Liver (tissue), 9 donors: ENCODE results near the gene HARBI1. TPM values are rescaled to one million over a fixed set of nuclear protein-coding genes. Genes with fewer than 3 reads are reported as not detected.

ENCODE experiments used
- DNase-seq: peaks from one replicate; pipeline ENCODE4 v3.0.0-alpha.2; 2017; ENCODE audit warnings: low spot score
- H3K27ac ChIP-seq, 2 donors: one replicate each; pipeline ENCODE4 v1.7.0; 2013; ENCODE audit warnings: inconsistent platforms in 2 of 2, low read length in 2 of 2, control low read depth in 1 of 2, low read depth in 1 of 2, mild to moderate bottlenecking in 1 of 2
- H3K27me3 ChIP-seq, 4 donors: one replicate each; pipeline versions ENCODE4 v1.6.1 to v1.7.0; 2013; ENCODE audit warnings: low read length in 3 of 4, inconsistent platforms in 1 of 4, mild to moderate bottlenecking in 1 of 4, moderate library complexity in 1 of 4; ENCODE audit not compliant: control insufficient read depth in 4 of 4, insufficient read depth in 4 of 4
- H3K36me3 ChIP-seq, 4 donors: one replicate each; pipeline versions ENCODE4 v1.6.1 to v1.7.0; 2013; ENCODE audit warnings: low read length in 3 of 4, mild to moderate bottlenecking in 3 of 4, low read depth in 1 of 4, moderate library complexity in 1 of 4; ENCODE audit not compliant: control insufficient read depth in 4 of 4, insufficient read depth in 3 of 4
- H3K4me1 ChIP-seq, 4 donors: one replicate each; pipeline versions ENCODE4 v1.6.1 to v1.7.0; 2013; ENCODE audit warnings: low read length in 3 of 4, mild to moderate bottlenecking in 3 of 4, moderate library complexity in 1 of 4; ENCODE audit not compliant: control insufficient read depth in 4 of 4, insufficient read depth in 4 of 4
- H3K4me3 ChIP-seq, 3 donors: one replicate each; pipeline versions ENCODE4 v1.6.1 to v1.7.0; 2013; ENCODE audit warnings: low read length in 3 of 3, control low read depth in 1 of 3, low read depth in 1 of 3, mild to moderate bottlenecking in 1 of 3
- H3K9ac ChIP-seq, 2 donors: one replicate each; pipeline ENCODE4 v1.7.0; 2013; ENCODE audit warnings: low read length in 2 of 2, mild to moderate bottlenecking in 2 of 2, moderate library complexity in 2 of 2, control low read depth in 1 of 2, low read depth in 1 of 2
- H3K9me3 ChIP-seq, 4 donors: one replicate each; pipeline versions ENCODE4 v1.6.1 to v1.7.0; 2013; ENCODE audit warnings: low read length in 3 of 4; ENCODE audit not compliant: control insufficient read depth in 4 of 4
- ATF3 ChIP-seq: IDR thresholded peaks from 2 replicates; pipeline ENCODE4 v1.6.1; 2016; ENCODE audit warnings: antibody characterized with exemption
- CTCF ChIP-seq: fragments of 150-350 bp; IDR thresholded peaks from 2 replicates; pipeline ENCODE4 v1.5.1; 2017; ENCODE audit warnings: improper control_type of control experiment, low read depth, low read length; ENCODE audit not compliant: missing input control
- EGR1 ChIP-seq, 2 donors: IDR thresholded peaks; 2 replicates each; pipeline ENCODE4 v1.6.1; 2016 to 2018; ENCODE audit warnings: antibody characterized with exemption in 2 of 2, low read depth in 2 of 2
- FOXA1 ChIP-seq: IDR thresholded peaks from 2 replicates; pipeline ENCODE4 v1.6.1; 2016; ENCODE audit warnings: antibody characterized with exemption
- FOXA2 ChIP-seq: IDR thresholded peaks from 2 replicates; pipeline ENCODE4 v1.6.1; 2016; ENCODE audit warnings: antibody characterized with exemption
- HNF4A ChIP-seq, 2 donors: conservative IDR thresholded peaks; 2 replicates each; pipeline ENCODE4 v1.6.1; 2016; ENCODE audit warnings: antibody characterized with exemption in 2 of 2, mild to moderate bottlenecking in 2 of 2
- HNF4G ChIP-seq: IDR thresholded peaks from 2 replicates; pipeline ENCODE4 v1.6.1; 2016; ENCODE audit warnings: antibody characterized with exemption
- JUND ChIP-seq, 2 donors: IDR thresholded peaks; 2 replicates each; pipeline ENCODE4 v1.6.1; 2016; ENCODE audit warnings: antibody characterized with exemption in 2 of 2
- NR2F2 ChIP-seq: IDR thresholded peaks from 2 replicates; pipeline ENCODE4 v1.6.1; 2016; ENCODE audit warnings: antibody characterized with exemption
- RAD21 ChIP-seq, 2 donors: IDR thresholded peaks; 2 replicates each; pipeline ENCODE4 v1.6.1; 2016; ENCODE audit warnings: antibody characterized with exemption in 2 of 2, mild to moderate bottlenecking in 2 of 2
- REST ChIP-seq: IDR thresholded peaks from 2 replicates; pipeline ENCODE4 v1.6.1; 2016; ENCODE audit warnings: antibody characterized with exemption, mild to moderate bottlenecking
- RXRA ChIP-seq, 2 donors: IDR thresholded peaks; 2 replicates each; pipeline ENCODE4 v1.6.1; 2017 to 2018; ENCODE audit warnings: antibody characterized with exemption in 2 of 2, mild to moderate bottlenecking in 1 of 2
- TAF1 ChIP-seq: conservative IDR thresholded peaks from 2 replicates; pipeline ENCODE4 v1.6.1; 2016; ENCODE audit warnings: antibody characterized with exemption, mild to moderate bottlenecking
- YY1 ChIP-seq: IDR thresholded peaks from 2 replicates; pipeline ENCODE4 v1.6.1; 2016; ENCODE audit warnings: antibody characterized with exemption, mild to moderate bottlenecking
- ZBTB33 ChIP-seq: IDR thresholded peaks from 2 replicates; pipeline ENCODE4 v1.6.1; 2016; ENCODE audit warnings: antibody characterized with exemption
- WGBS: extraction: QIAGEN DNeasy Blood & Tissue Kit; methylation state at CpG from one replicate; pipeline ENCODE4 v1.1.7; 2013; 5-methylcytosine and 5-hydroxymethylcytosine counted together
- polyA plus RNA-seq, 2 donors: library from polyadenylated mRNA; stranded (reverse) in 1 of 2; unstranded in 1 of 2; fragments of 200-250 nt in 1 of 2; fragments of >200 nt in 1 of 2; fragmentation: Nextera tagmentation in 1 of 2; extraction: Ambion mirVana in 1 of 2; gene quantifications; one replicate each; pipeline versions ENCODE4 v1.2.1 to v1.2.3, GENCODE V29; 2013 to 2015
- total RNA-seq, 2 donors: library from RNA; depleted of rRNA; stranded (reverse); fragments of >200 nt; gene quantifications; one replicate each; pipeline ENCODE4 v1.2.3, GENCODE V29; 2014
- donor health status: healthy.
- donor health status: healthy.
- donor health status: healthy.
- donor health status: healthy.
- donor health status: healthy.

The HARBI1 gene
- total and polyA plus RNA-seq, 4 donors: 2.5 to 5.9 (median 3.3) TPM

GRCh38 chr11:46637546-46637945 is 20.5 kb upstream of the HARBI1 start (continued):
- no peak for TF ChIP-seq REST
- TF ChIP-seq YY1: no peak
- TF ChIP-seq RXRA (IDR thresholded peaks at IDR 0.05): no peak

- H3K4me3 ChIP-seq: no peak overlapping the region
- H3K9me3 ChIP-seq: no peaks in the 10 kb centered on the region
- peaks cover 7 to 20% (median 17%) of the 10 kb centered on the region in 4 donors for H3K4me1 ChIP-seq
- WGBS: 84% methylated on average over 5 of the region's 5 CpGs
- H3K9ac ChIP-seq: no peak overlapping the region
- H3K27ac ChIP-seq: no peak overlapping the region
- no peak for TF ChIP-seq FOXA1
- TF ChIP-seq FOXA2: no peak
- TF ChIP-seq JUND (IDR thresholded peaks at IDR 0.05): no peak
- no peak for TF ChIP-seq HNF4G
- TF ChIP-seq NR2F2: no peak
- no peak for TF ChIP-seq RXRA (IDR thresholded peaks at IDR 0.05)
- no peak for TF ChIP-seq ZBTB33
- TF ChIP-seq ATF3: no peak
- TF ChIP-seq CTCF: no peak
- no peak for TF ChIP-seq TAF1
- no peak for TF ChIP-seq EGR1 (IDR thresholded peaks at IDR 0.05; ENCODE audit: low read depth in 2 of 2)
- TF ChIP-seq REST: no peak
- no peak for TF ChIP-seq HNF4A (conservative IDR thresholded peaks at IDR 0.05)
- no peak for TF ChIP-seq YY1
- TF ChIP-seq RAD21 (IDR thresholded peaks at IDR 0.05): no peak
- DNase-seq: no peak
- H3K36me3 ChIP-seq: peaks cover 0 to 3% (median 3%) of the 10 kb centered on the region in 4 donors
- H3K27me3 ChIP-seq: no peaks in the 10 kb centered on the region
Measured at GRCh38 chr11:46635557-46636139, 18.6 kb upstream of the HARBI1 start.
